Activated naive CD4-positive, alpha-beta T cell treated with anti-CD3 and anti-CD28 coated beads, Interleukin-2, amount 50 U/mL, for 72 hours (primary cell): Measurements from ENCODE around the gene NTNG1. TPM values are rescaled to one million over a fixed set of nuclear protein-coding genes. Genes with fewer than 3 reads are reported as not detected.
A peak's percentile ranks its signal among the peaks of the same experiment; 100 is the strongest.
"Not testable (repeated sequence)": the region's sequence is repeated elsewhere in the genome, so short reads cannot be mapped to it uniquely, and the experiment has no call there.

Experiments used
- ATAC-seq, 2 donors: fragments of 150-1000 bp; cut with Tn5 transposase; 2 replicates each; pipeline ENCODE4 v1.10.0; 2021; ENCODE audit warnings: mild to moderate bottlenecking in 2 of 2, moderate library complexity in 2 of 2
- DNase-seq, 2 donors: peaks; one replicate each; pipeline ENCODE4 v3.0.0; 2021 to 2022; ENCODE audit warnings: low spot score in 2 of 2
- H3K27ac Mint-ChIP-seq, 2 donors: one replicate each; pipeline ENCODE4 v1.8.0; 2022; ENCODE audit warnings: mild to moderate bottlenecking in 2 of 2, mixed read lengths in 2 of 2
- H3K36me3 Mint-ChIP-seq, 2 donors: one replicate each; pipeline ENCODE4 v1.8.0; 2022; ENCODE audit warnings: mixed read lengths in 2 of 2
- H3K9me3 Mint-ChIP-seq, 2 donors: one replicate each; pipeline ENCODE4 v1.8.0; 2022; ENCODE audit warnings: mixed read lengths in 2 of 2
- total RNA-seq, 2 donors: library from RNA; stranded (reverse); gene quantifications; one replicate each; pipeline ENCODE4 v1.2.3, GENCODE V29; 2022

NTNG1 gene
- total RNA-seq: under 1 TPM in 1 of 2 donors, not detected in 1; 0.25 TPM

- ATAC-seq (peak; percentile 28 to 68), DNase-seq (peak in 1 of 2 donors; percentile 52)
- H3K36me3 Mint-ChIP-seq: no peaks in the 10 kb centered on the region
- no peak within 1 kb of the TSS for H3K27ac Mint-ChIP-seq
- no peaks in the 10 kb centered on the region for H3K9me3 Mint-ChIP-seq
These were observed at the start of gene NTNG1 for GRCh38 chr1:107140703-107141490. Gene NTNG1 (plus strand): TSS chr1:107141039.

GRCh38 chr1:107091418-107091817 is 49.4 kb upstream of the NTNG1 start:
- H3K27ac Mint-ChIP-seq: no peak overlapping the region
- no peak for ATAC-seq
- no peak for DNase-seq
- H3K9me3 Mint-ChIP-seq: peaks cover 7 to 10% of the 10 kb centered on the region in 2 donors
- peaks cover 0 to 6% of the 10 kb centered on the region in 2 donors for H3K36me3 Mint-ChIP-seq

- not testable (repeated sequence) for DNase-seq, H3K9me3 Mint-ChIP-seq, ATAC-seq, H3K36me3 Mint-ChIP-seq, H3K27ac Mint-ChIP-seq
These were observed 47.4 kb upstream of the NTNG1 start for GRCh38 chr1:107093395-107093794.

- Mint-ChIP-seq H3K27ac (no peak overlapping the region), H3K36me3 (no peaks in the 10 kb centered on the region), H3K9me3 (peaks cover 0 to 3% of the 10 kb centered on the region in 2 donors)
- DNase-seq (no peak), ATAC-seq (no peak)
These were observed 45.2 kb upstream of the NTNG1 start for GRCh38 chr1:107095647-107096046.

- ATAC-seq (no peak), DNase-seq (no peak)
These were observed 44.1 kb upstream of the NTNG1 start for GRCh38 chr1:107096690-107097089.

GRCh38 chr1:107098961-107099360 is 41.9 kb upstream of the NTNG1 start:
- DNase-seq (no peak), ATAC-seq (no peak)
- Mint-ChIP-seq H3K36me3 (no peaks in the 10 kb centered on the region), H3K27ac (no peak overlapping the region), H3K9me3 (peaks cover 5 to 7% of the 10 kb centered on the region in 2 donors)

More at GRCh38 chr1:107096690-107097089, 44.1 kb upstream of the NTNG1 start:
- Mint-ChIP-seq H3K27ac (no peak overlapping the region), H3K9me3 (peaks cover 5 to 7% of the 10 kb centered on the region in 2 donors), H3K36me3 (no peaks in the 10 kb centered on the region)

GRCh38 chr1:107100331-107100984 is 40.4 kb upstream of the NTNG1 start:
- H3K9me3 Mint-ChIP-seq: peaks cover 5 to 7% of the 10 kb centered on the region in 2 donors
- no peak overlapping the region for H3K27ac Mint-ChIP-seq
- no peaks in the 10 kb centered on the region for H3K36me3 Mint-ChIP-seq
- DNase-seq (no peak), ATAC-seq (no peak)

GRCh38 chr1:107105914-107106313 is 34.9 kb upstream of the NTNG1 start:
- no peak for ATAC-seq
- peaks cover 3 to 5% of the 10 kb centered on the region in 2 donors for H3K9me3 Mint-ChIP-seq
- DNase-seq: no peak
- peak overlapping the region in 1 of 2 donors; percentile 82 for H3K27ac Mint-ChIP-seq
- no peaks in the 10 kb centered on the region for H3K36me3 Mint-ChIP-seq

- Mint-ChIP-seq H3K27ac (no peak overlapping the region), H3K36me3 (no peaks in the 10 kb centered on the region), H3K9me3 (no peaks in the 10 kb centered on the region)
- no peak for ATAC-seq
- DNase-seq: no peak
These were observed 30.5 kb upstream of the NTNG1 start for GRCh38 chr1:107110326-107110725.

GRCh38 chr1:107116306-107116790 is 24.5 kb upstream of the NTNG1 start:
- DNase-seq (no peak), ATAC-seq (no peak)
- Mint-ChIP-seq H3K9me3 (no peaks in the 10 kb centered on the region), H3K27ac (no peak overlapping the region), H3K36me3 (no peaks in the 10 kb centered on the region)

- no peak for ATAC-seq
- no peak for DNase-seq
- no peaks in the 10 kb centered on the region for H3K36me3 Mint-ChIP-seq
- no peaks in the 10 kb centered on the region for H3K9me3 Mint-ChIP-seq
- H3K27ac Mint-ChIP-seq: no peak overlapping the region
These were observed 18.6 kb upstream of the NTNG1 start for GRCh38 chr1:107122225-107122624.

- no peaks in the 10 kb centered on the region for H3K9me3 Mint-ChIP-seq
These were observed 17.1 kb upstream of the NTNG1 start for GRCh38 chr1:107123741-107124140.

GRCh38 chr1:107124694-107125093 is 16.1 kb upstream of the NTNG1 start:
- ATAC-seq: no peak
- DNase-seq: no peak
- Mint-ChIP-seq H3K9me3 (no peaks in the 10 kb centered on the region), H3K27ac (no peak overlapping the region), H3K36me3 (no peaks in the 10 kb centered on the region)

More at GRCh38 chr1:107123741-107124140, 17.1 kb upstream of the NTNG1 start:
- no peak for DNase-seq
- Mint-ChIP-seq H3K36me3 (no peaks in the 10 kb centered on the region), H3K27ac (no peak overlapping the region)
- ATAC-seq: no peak

- no peaks in the 10 kb centered on the region for H3K36me3 Mint-ChIP-seq
- H3K9me3 Mint-ChIP-seq: no peaks in the 10 kb centered on the region
- no peak overlapping the region for H3K27ac Mint-ChIP-seq
- ATAC-seq (no peak), DNase-seq (no peak)
These were observed 8.6 kb upstream of the NTNG1 start for GRCh38 chr1:107132195-107132594.

GRCh38 chr1:107132780-107133179 is 8.1 kb upstream of the NTNG1 start:
- ATAC-seq: peak in 1 of 2 donors; percentile 55
- Mint-ChIP-seq H3K27ac (no peak overlapping the region), H3K9me3 (no peaks in the 10 kb centered on the region), H3K36me3 (no peaks in the 10 kb centered on the region)
- DNase-seq: no peak

GRCh38 chr1:107135463-107135862 is 5.4 kb upstream of the NTNG1 start:
- ATAC-seq (no peak), DNase-seq (peak in 1 of 2 donors; percentile 28)

GRCh38 chr1:107138166-107138565 is 2.7 kb upstream of the NTNG1 start:
- no peak overlapping the region for H3K27ac Mint-ChIP-seq
- H3K9me3 Mint-ChIP-seq: no peaks in the 10 kb centered on the region
- ATAC-seq: no peak
- H3K36me3 Mint-ChIP-seq: no peaks in the 10 kb centered on the region
- no peak for DNase-seq

More at GRCh38 chr1:107135463-107135862, 5.4 kb upstream of the NTNG1 start:
- Mint-ChIP-seq H3K36me3 (no peaks in the 10 kb centered on the region), H3K9me3 (no peaks in the 10 kb centered on the region), H3K27ac (no peak overlapping the region)
